K562 (cell line): ENCODE results near the gene CCDC15. TPM values are rescaled to one million over a fixed set of nuclear protein-coding genes. Genes with fewer than 3 reads are reported as not detected.

Experiments used
- ATAC-seq: fragments of 200-7000 bp; cut with Tn5 transposase; 3 replicates; pipeline ENCODE4 v1.9.1; 2020; ENCODE audit warnings: moderate library complexity
- BruUV-seq: library from RNA; stranded (reverse); fragments of 400-500 nt; replicated peaks from 2 replicates; lab custom pipeline; 2021; lab: Mats Ljungman, UMichigan
- CTCF ChIA-PET: fragments of 300-600 bp; formaldehyde crosslinking; extraction: SDS; loops from one replicate; lab custom pipeline; 2021; ENCODE audit warnings: low intra/inter-chr PET ratio; lab: Yijun Ruan, JAX
- POLR2A ChIA-PET: fragments of 300-600, 350-650 bp; sonication (Branson Sonifier 250); formaldehyde crosslinking; extraction: SDS; loops from one replicate; lab custom pipeline; 2021; ENCODE audit warnings: antibody characterized with exemption, inconsistent platforms; lab: Yijun Ruan, JAX
- DNase-seq, 4 experiments: peaks; one replicate each; pipeline versions ENCODE4 v3.0.0 to v3.0.0-alpha.2; 2011 to 2018; ENCODE audit warnings: low spot score in 3 of 4, mixed read lengths in 3 of 4; ENCODE audit errors: extremely low read depth in 1 of 4
- FAIRE-seq: peaks from 2 replicates; lab custom pipeline; 2011; peaks lifted over from hg19 to GRCh38; lab: Jason Lieb, UNC
- H2AFZ ChIP-seq: 2 replicates; pipeline ENCODE4 v1.6.0; 2011; ENCODE audit warnings: low read depth, low read length, control low read depth, inconsistent platforms
- H3K27ac ChIP-seq: fragments of 200-600 bp; 3 replicates; pipeline ENCODE4 v1.8.0; 2011; ENCODE audit warnings: low read depth, mild to moderate bottlenecking, control low read depth, inconsistent platforms, low read length, moderate library complexity, mixed read lengths; ENCODE audit errors: extremely low read depth
- H3K27me3 ChIP-seq, 2 experiments: fragments of 300-600 bp in 1 of 2; 2 replicates in 1 of 2; 3 replicates in 1 of 2; pipeline versions ENCODE4 v1.6.0 to v1.8.0; 2011; ENCODE audit warnings: inconsistent platforms in 2 of 2, low read length in 2 of 2, mild to moderate bottlenecking in 1 of 2, mixed read lengths in 1 of 2, moderate library complexity in 1 of 2; ENCODE audit not compliant: control insufficient read depth in 2 of 2, insufficient read depth in 2 of 2
- H3K36me3 ChIP-seq: fragments of 300-600 bp; 3 replicates; pipeline ENCODE4 v1.8.0; 2011; ENCODE audit warnings: mild to moderate bottlenecking, low read length, inconsistent platforms; ENCODE audit not compliant: control insufficient read depth, insufficient read depth
- H3K4me1 ChIP-seq, 2 experiments: fragments of 200-600 bp in 1 of 2; replicated peaks in 1 of 2; 2 replicates in 1 of 2; 3 replicates in 1 of 2; pipeline versions ENCODE4 v1.5.1 to v1.8.0; 2011; ENCODE audit warnings: inconsistent platforms in 2 of 2, low read length in 2 of 2, mild to moderate bottlenecking in 1 of 2, mixed read lengths in 1 of 2, moderate library complexity in 1 of 2; ENCODE audit not compliant: control insufficient read depth in 2 of 2, insufficient read depth in 2 of 2
- H3K4me2 ChIP-seq: 2 replicates; pipeline ENCODE4 v1.6.1; 2011; ENCODE audit warnings: low read length, control low read depth, inconsistent platforms, mixed read lengths; ENCODE audit not compliant: insufficient read depth
- H3K4me3 ChIP-seq: fragments of 200-600 bp; sonication (generic), shearing (Covaris generic); 2 replicates; pipeline ENCODE4 v1.5.1; 2016; ENCODE audit warnings: control low read depth, inconsistent platforms
- H3K79me2 ChIP-seq: fragments of 200-600 bp; 3 replicates; pipeline ENCODE4 v1.8.0; 2011; ENCODE audit warnings: low read length, inconsistent platforms; ENCODE audit not compliant: control insufficient read depth, insufficient read depth
- H3K9ac ChIP-seq, 2 experiments: 2 replicates each; pipeline versions ENCODE4 v1.6.0 to v1.6.1; 2011; ENCODE audit warnings: low read depth in 2 of 2, low read length in 2 of 2, control low read depth in 1 of 2, inconsistent platforms in 1 of 2, mild to moderate bottlenecking in 1 of 2, mixed read lengths in 1 of 2; ENCODE audit not compliant: insufficient read depth in 1 of 2
- H3K9me1 ChIP-seq: one replicate; pipeline ENCODE4 v1.6.0; 2011; ENCODE audit warnings: inconsistent platforms, mild to moderate bottlenecking, low read length, moderate library complexity; ENCODE audit not compliant: control insufficient read depth, insufficient read depth
- H3K9me3 ChIP-seq: replicated peaks from 2 replicates; pipeline ENCODE4 v1.5.1; 2011; ENCODE audit warnings: low read depth, low read length, inconsistent platforms; ENCODE audit not compliant: control insufficient read depth, insufficient read depth
- H4K20me1 ChIP-seq: replicated peaks from 2 replicates; pipeline ENCODE4 v1.6.1; 2011; ENCODE audit warnings: low read length, inconsistent platforms, mixed read lengths; ENCODE audit not compliant: control insufficient read depth, insufficient read depth
- FOXK2 ChIP-seq, 2 experiments: fragments of 450-650 bp; IDR thresholded peaks in 1 of 2; conservative IDR thresholded peaks in 1 of 2; 2 replicates each; pipeline ENCODE4 v1.6.1; 2016; ENCODE audit warnings: low read depth in 2 of 2, mild to moderate bottlenecking in 1 of 2
- NFIX ChIP-seq: fragments of 250-450 bp; sonication (Bioruptor Pico); IDR thresholded peaks from 2 replicates; pipeline ENCODE4 v1.4.0; 2020; ENCODE audit warnings: low read depth, mild to moderate bottlenecking, moderate library complexity
- NONO ChIP-seq, 2 experiments: fragments of 200-400 bp in 1 of 2; fragments of 450-650 bp in 1 of 2; formaldehyde crosslinking in 1 of 2; IDR thresholded peaks; 2 replicates each; pipeline ENCODE4 v1.6.1; 2017; ENCODE audit warnings: low read depth in 2 of 2, mild to moderate bottlenecking in 2 of 2, moderate library complexity in 2 of 2, low read length in 1 of 2
- NRF1 ChIP-seq, 2 experiments: fragments of 450-650 bp; IDR thresholded peaks in 1 of 2; conservative IDR thresholded peaks in 1 of 2; 2 replicates each; pipeline ENCODE4 v1.6.1; 2014; ENCODE audit warnings: mild to moderate bottlenecking in 2 of 2
- SMAD3 ChIP-seq: fragments of 450-650 bp; formaldehyde crosslinking; conservative IDR thresholded peaks from 2 replicates; pipeline ENCODE4 v1.4.0; 2020; ENCODE audit warnings: mild to moderate bottlenecking
- ZC3H11A ChIP-seq: IDR thresholded peaks from 2 replicates; pipeline ENCODE4 v1.6.1; 2012; ENCODE audit warnings: low read depth, low read length, improper control_type of control experiment
- ZNF644 ChIP-seq: fragments of 200-800 bp; sonication (Bioruptor generic); IDR thresholded peaks from 2 replicates; pipeline ENCODE4 v1.6.1; 2016; ENCODE audit warnings: low read depth, missing genetic modification characterization, missing compliant biosample characterization
- ZSCAN32 ChIP-seq: fragments of 450-650 bp; formaldehyde crosslinking; IDR thresholded peaks from 2 replicates; pipeline ENCODE4 v1.4.0; 2020; ENCODE audit warnings: mild to moderate bottlenecking, moderate library complexity
- WGBS: fragments of 100-300 bp; shearing (Covaris generic); methylation state at CpG from one replicate; pipeline ENCODE4 v1.1.6; 2016; ENCODE audit warnings: low coverage, mixed read lengths; ENCODE audit not compliant: insufficient coverage; ENCODE audit errors: missing lambda C conversion rate; 5-methylcytosine and 5-hydroxymethylcytosine counted together
- in situ Hi-C: fragments of 300-500 bp; cut with MboI; formaldehyde crosslinking; loops from 4 replicates; pipeline ENCODE4 v1.15.0; 2018; ENCODE audit warnings: inconsistent platforms, mixed read lengths
- intact Hi-C: fragments of 100-400 bp; cut with micrococcal nuclease; formaldehyde crosslinking; loops from 2 replicates; pipeline ENCODE4 v1.14.2; 2022
- polyA plus RNA-seq, 8 experiments: library from polyadenylated mRNA; depleted of rRNA in 4 of 8; stranded (reverse) in 5 of 8; unstranded in 3 of 8; fragments of >200 nt; fragmentation: Nextera tagmentation in 2 of 8; fragmentation: Illumina TruSeq in 1 of 8; extraction: Ambion mirVana in 2 of 8; extraction: Trizol in 1 of 8; gene quantifications; 2 replicates each; pipeline versions ENCODE4 v1.2.1 to v1.2.3, GENCODE V29; 2011 to 2014; ENCODE audit warnings: inconsistent platforms in 1 of 8, missing spikeins in 1 of 8
- total RNA-seq, 7 experiments: library from RNA; depleted of rRNA in 6 of 7; stranded (reverse); fragments of >200 nt in 6 of 7; fragmentation: Illumina TruSeq in 2 of 7; extraction: Trizol in 2 of 7; gene quantifications; 2 replicates each; pipeline versions ENCODE4 v1.2.1 to v1.2.3, GENCODE V29; 2011 to 2021; ENCODE audit warnings: low replicate concordance in 1 of 7
- TF ChIP-seq, protein P1 (sequence below): fragments of 250-450 bp; sonication (Bioruptor Pico); IDR thresholded peaks from 2 replicates; pipeline ENCODE4 v1.8.0; 2021; ENCODE audit warnings: borderline replicate concordance, mild to moderate bottlenecking, moderate library complexity; ENCODE audit not compliant: poor library complexity, severe bottlenecking
- TF ChIP-seq, protein P2 (sequence below): fragments of 450-650 bp; IDR thresholded peaks from 2 replicates; pipeline ENCODE4 v1.6.1; 2016; ENCODE audit warnings: low read depth
- TF ChIP-seq, protein P3 (sequence below): fragments of 450-650 bp; IDR thresholded peaks from one replicate; pipeline ENCODE4 v1.6.1; 2018; ENCODE audit warnings: mild to moderate bottlenecking, moderate library complexity; ENCODE audit not compliant: partially characterized antibody

Gene CCDC15
- total and polyA plus RNA-seq, 9 of the 15 experiments (the other 6 are each of a cell fraction or from before 2014, with no cell fraction given): 1.9 to 9.2 (median 3.9) TPM

DNA sequence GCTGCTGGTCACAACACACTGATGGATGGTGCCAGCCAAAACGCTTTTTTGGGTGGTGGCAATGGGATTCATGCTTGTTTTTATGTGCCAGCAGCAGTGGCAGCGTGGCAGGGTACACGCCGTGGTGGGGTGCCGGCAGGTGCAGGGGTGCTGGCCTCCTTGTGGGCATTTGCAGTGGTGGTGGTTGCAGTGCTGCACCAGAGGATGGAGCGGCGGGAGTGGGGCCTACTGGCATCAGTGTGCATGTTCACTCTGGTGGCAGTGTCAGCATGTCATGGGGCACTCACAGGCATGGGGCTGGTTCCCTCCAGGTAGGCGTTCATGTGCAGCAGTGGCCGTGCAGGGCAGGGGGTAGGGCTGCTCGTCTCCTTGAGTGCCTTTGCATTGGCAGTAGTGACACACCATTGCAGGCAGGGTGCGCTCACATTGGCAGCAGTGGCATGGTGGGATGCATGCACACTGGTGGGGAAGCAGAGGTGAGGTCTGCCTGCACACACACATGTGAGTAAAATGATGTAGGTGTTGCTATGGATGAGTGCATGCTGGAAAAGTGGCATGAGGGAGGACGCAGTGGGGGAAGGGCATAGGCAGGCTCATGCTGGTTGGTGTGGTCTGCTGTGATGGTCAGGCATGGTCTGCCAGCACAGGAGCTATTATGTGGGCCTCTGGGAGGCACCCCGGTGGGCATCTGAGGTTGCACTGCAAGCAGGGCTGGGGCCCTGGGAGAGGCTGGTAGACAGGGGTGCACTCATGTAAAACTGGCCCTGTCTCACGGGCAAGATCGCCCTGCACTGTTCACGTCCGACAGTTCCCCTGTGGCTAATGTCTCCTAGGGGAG lies 29.9 kb downstream of the CCDC15 start:
- in situ Hi-C loops (no loop called here), intact Hi-C loops (no loop called here)
- ChIA-PET POLR2A (no interaction called here), CTCF (no interaction called here)
- no TSS peak for BruUV-seq
- no peaks in the 10 kb centered on the region for H3K4me1 ChIP-seq
- H2AFZ ChIP-seq: no peak overlapping the region
- no peaks in the 10 kb centered on the region for H3K27me3 ChIP-seq
- 71% methylated on average over 16 of the region's 17 CpGs for WGBS
- H3K36me3 ChIP-seq: no peaks in the 10 kb centered on the region
- H3K4me2 ChIP-seq: no peak overlapping the region
- no peak overlapping the region; a peak in 1 of 4 replicates for H3K9ac ChIP-seq
- H3K79me2 ChIP-seq: no peaks in the 10 kb centered on the region
- ATAC-seq (no peak), DNase-seq (no peak), FAIRE-seq (no peak)
- H3K9me1 ChIP-seq: no peaks in the 10 kb centered on the region
- H3K9me3 ChIP-seq: no peaks in the 10 kb centered on the region
- H3K4me3 ChIP-seq: no peak overlapping the region
- no peak overlapping the region for H3K27ac ChIP-seq
- H4K20me1 ChIP-seq: no peaks in the 10 kb centered on the region
- TF ChIP-seq NONO (IDR thresholded peaks at IDR 0.05; ENCODE audit: low read depth in 2 of 2, low read length in 1 of 2): no peak
- TF ChIP-seq, protein P1, sequence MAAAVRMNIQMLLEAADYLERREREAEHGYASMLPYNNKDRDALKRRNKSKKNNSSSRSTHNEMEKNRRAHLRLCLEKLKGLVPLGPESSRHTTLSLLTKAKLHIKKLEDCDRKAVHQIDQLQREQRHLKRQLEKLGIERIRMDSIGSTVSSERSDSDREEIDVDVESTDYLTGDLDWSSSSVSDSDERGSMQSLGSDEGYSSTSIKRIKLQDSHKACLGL: no peak
- TF ChIP-seq, protein P2, sequence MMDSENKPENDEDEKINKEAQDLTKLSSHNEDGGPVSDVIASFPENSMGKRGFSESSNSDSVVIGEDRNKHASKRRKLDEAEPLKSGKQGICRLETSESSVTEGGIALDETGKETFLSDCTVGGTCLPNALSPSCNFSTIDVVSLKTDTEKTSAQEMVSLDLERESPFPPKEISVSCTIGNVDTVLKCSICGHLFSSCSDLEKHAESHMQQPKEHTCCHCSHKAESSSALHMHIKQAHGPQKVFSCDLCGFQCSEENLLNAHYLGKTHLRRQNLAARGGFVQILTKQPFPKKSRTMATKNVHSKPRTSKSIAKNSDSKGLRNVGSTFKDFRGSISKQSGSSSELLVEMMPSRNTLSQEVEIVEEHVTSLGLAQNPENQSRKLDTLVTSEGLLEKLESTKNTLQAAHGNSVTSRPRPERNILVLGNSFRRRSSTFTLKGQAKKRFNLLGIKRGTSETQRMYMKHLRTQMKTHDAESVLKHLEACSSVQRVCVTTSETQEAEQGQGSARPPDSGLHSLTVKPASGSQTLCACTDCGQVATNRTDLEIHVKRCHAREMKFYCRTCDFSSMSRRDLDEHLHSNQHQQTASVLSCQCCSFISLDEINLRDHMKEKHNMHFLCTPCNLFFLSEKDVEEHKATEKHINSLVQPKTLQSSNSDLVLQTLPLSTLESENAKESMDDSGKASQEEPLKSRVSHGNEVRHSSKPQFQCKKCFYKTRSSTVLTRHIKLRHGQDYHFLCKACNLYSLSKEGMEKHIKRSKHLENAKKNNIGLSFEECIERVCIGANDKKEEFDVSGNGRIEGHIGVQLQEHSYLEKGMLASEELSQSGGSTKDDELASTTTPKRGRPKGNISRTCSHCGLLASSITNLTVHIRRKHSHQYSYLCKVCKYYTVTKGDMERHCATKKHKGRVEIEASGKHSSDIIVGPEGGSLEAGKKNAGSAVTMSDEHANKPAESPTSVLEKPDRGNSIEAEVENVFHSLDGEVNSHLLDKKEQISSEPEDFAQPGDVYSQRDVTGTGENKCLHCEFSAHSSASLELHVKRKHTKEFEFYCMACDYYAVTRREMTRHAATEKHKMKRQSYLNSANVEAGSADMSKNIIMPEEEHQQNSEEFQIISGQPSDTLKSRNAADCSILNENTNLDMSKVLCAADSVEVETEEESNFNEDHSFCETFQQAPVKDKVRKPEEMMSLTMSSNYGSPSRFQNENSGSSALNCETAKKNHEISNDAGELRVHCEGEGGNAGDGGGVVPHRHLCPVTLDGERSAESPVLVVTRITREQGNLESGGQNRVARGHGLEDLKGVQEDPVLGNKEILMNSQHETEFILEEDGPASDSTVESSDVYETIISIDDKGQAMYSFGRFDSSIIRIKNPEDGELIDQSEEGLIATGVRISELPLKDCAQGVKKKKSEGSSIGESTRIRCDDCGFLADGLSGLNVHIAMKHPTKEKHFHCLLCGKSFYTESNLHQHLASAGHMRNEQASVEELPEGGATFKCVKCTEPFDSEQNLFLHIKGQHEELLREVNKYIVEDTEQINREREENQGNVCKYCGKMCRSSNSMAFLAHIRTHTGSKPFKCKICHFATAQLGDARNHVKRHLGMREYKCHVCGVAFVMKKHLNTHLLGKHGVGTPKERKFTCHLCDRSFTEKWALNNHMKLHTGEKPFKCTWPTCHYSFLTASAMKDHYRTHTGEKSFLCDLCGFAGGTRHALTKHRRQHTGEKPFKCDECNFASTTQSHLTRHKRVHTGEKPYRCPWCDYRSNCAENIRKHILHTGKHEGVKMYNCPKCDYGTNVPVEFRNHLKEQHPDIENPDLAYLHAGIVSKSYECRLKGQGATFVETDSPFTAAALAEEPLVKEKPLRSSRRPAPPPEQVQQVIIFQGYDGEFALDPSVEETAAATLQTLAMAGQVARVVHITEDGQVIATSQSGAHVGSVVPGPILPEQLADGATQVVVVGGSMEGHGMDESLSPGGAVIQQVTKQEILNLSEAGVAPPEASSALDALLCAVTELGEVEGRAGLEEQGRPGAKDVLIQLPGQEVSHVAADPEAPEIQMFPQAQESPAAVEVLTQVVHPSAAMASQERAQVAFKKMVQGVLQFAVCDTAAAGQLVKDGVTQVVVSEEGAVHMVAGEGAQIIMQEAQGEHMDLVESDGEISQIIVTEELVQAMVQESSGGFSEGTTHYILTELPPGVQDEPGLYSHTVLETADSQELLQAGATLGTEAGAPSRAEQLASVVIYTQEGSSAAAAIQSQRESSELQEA: no peak
- no peak for TF ChIP-seq ZSCAN32 (CRISPR knock-in tag)
- no peak for TF ChIP-seq ZC3H11A
- TF ChIP-seq NFIX: no peak
- TF ChIP-seq ZNF644 (tag): no peak
- no peak for TF ChIP-seq SMAD3 (CRISPR knock-in tag)
- no peak for TF ChIP-seq FOXK2 (conservative IDR thresholded peaks at IDR 0.05 in 1 of 2, IDR thresholded peaks at IDR 0.05 in 1 of 2; ENCODE audit: low read depth in 2 of 2)
- TF ChIP-seq NRF1 (conservative IDR thresholded peaks at IDR 0.05 in 1 of 2, IDR thresholded peaks at IDR 0.05 in 1 of 2): no peak
- TF ChIP-seq, protein P3, sequence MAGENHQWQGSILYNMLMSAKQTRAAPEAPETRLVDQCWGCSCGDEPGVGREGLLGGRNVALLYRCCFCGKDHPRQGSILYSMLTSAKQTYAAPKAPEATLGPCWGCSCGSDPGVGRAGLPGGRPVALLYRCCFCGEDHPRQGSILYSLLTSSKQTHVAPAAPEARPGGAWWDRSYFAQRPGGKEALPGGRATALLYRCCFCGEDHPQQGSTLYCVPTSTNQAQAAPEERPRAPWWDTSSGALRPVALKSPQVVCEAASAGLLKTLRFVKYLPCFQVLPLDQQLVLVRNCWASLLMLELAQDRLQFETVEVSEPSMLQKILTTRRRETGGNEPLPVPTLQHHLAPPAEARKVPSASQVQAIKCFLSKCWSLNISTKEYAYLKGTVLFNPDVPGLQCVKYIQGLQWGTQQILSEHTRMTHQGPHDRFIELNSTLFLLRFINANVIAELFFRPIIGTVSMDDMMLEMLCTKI: no peak
